Stimulated activated memory B cell treated with anti-CD40 and anti-IgM and Interleukin-4, amounts not matched to agents 10 μg/mL and 1 μg/mL and 100 μg/mL, for 72 hours (primary cell): ENCODE results near the gene PAK1.

Experiments used
- ATAC-seq: fragments of 150-1000 bp; cut with Tn5 transposase; 2 replicates; pipeline ENCODE4 v1.10.0; 2021
- H3K27ac Mint-ChIP-seq: one replicate; pipeline ENCODE4 v1.8.0; 2022; ENCODE audit warnings: mild to moderate bottlenecking, mixed read lengths
- H3K27me3 Mint-ChIP-seq: one replicate; pipeline ENCODE4 v1.8.0; 2022; ENCODE audit warnings: mixed read lengths
- H3K36me3 Mint-ChIP-seq: one replicate; pipeline ENCODE4 v1.8.0; 2022; ENCODE audit warnings: mixed read lengths
- H3K4me1 Mint-ChIP-seq: one replicate; pipeline ENCODE4 v1.8.0; 2022; ENCODE audit warnings: mixed read lengths
- H3K4me3 Mint-ChIP-seq: one replicate; pipeline ENCODE4 v1.8.0; 2022; ENCODE audit warnings: mild to moderate bottlenecking, moderate library complexity, mixed read lengths
- H3K9me3 Mint-ChIP-seq: one replicate; pipeline ENCODE4 v1.8.0; 2022; ENCODE audit warnings: mixed read lengths

PAK1 gene

GRCh38 chr11:77455740-77456139 lies 18.2 kb downstream of the PAK1 start:
- Mint-ChIP-seq H3K4me3 (no peak overlapping the region), H3K27ac (no peak overlapping the region), H3K27me3 (peaks cover 39% of the 10 kb centered on the region), H3K36me3 (no peaks in the 10 kb centered on the region), H3K9me3 (no peaks in the 10 kb centered on the region), H3K4me1 (peaks cover 23% of the 10 kb centered on the region)
- ATAC-seq = no peak

- Mint-ChIP-seq H3K36me3 (no peaks in the 10 kb centered on the region), H3K4me3 (no peak overlapping the region), H3K27ac (no peak overlapping the region), H3K27me3 (peaks cover 32% of the 10 kb centered on the region), H3K9me3 (no peaks in the 10 kb centered on the region), H3K4me1 (peaks cover 23% of the 10 kb centered on the region)
- ATAC-seq = no peak
Measured at GRCh38 chr11:77454867-77455655, 18.8 kb downstream of the PAK1 start.

GRCh38 chr11:77450227-77450626 lies 23.7 kb downstream of the PAK1 start:
- no peak overlapping the region for H3K4me3 Mint-ChIP-seq
- H3K4me1 Mint-ChIP-seq = peaks cover 22% of the 10 kb centered on the region
- no peaks in the 10 kb centered on the region for H3K9me3 Mint-ChIP-seq
- H3K27ac Mint-ChIP-seq = no peak overlapping the region
- no peaks in the 10 kb centered on the region for H3K36me3 Mint-ChIP-seq
- no peak for ATAC-seq
- H3K27me3 Mint-ChIP-seq = peaks cover 8% of the 10 kb centered on the region

- H3K4me3 Mint-ChIP-seq = no peak overlapping the region
- peaks cover 4% of the 10 kb centered on the region for H3K27me3 Mint-ChIP-seq
- no peaks in the 10 kb centered on the region for H3K9me3 Mint-ChIP-seq
- H3K36me3 Mint-ChIP-seq = no peaks in the 10 kb centered on the region
- no peak overlapping the region for H3K27ac Mint-ChIP-seq
- ATAC-seq = no peak
- H3K4me1 Mint-ChIP-seq = peaks cover 26% of the 10 kb centered on the region
Measured at GRCh38 chr11:77449784-77450183, 24.1 kb downstream of the PAK1 start.

- peak overlapping the region; percentile 49 for H3K27ac Mint-ChIP-seq
- H3K4me1 Mint-ChIP-seq = peaks cover 28% of the 10 kb centered on the region
- peak; percentile 85 for ATAC-seq
- H3K27me3 Mint-ChIP-seq = no peaks in the 10 kb centered on the region
- peak overlapping the region; percentile 29 for H3K4me3 Mint-ChIP-seq
- no peaks in the 10 kb centered on the region for H3K36me3 Mint-ChIP-seq
- no peaks in the 10 kb centered on the region for H3K9me3 Mint-ChIP-seq
Measured at GRCh38 chr11:77449060-77449521, 24.8 kb downstream of the PAK1 start.

- no peak for ATAC-seq
- H3K4me3 Mint-ChIP-seq = no peak overlapping the region
- peaks cover 28% of the 10 kb centered on the region for H3K4me1 Mint-ChIP-seq
- no peaks in the 10 kb centered on the region for H3K27me3 Mint-ChIP-seq
- H3K27ac Mint-ChIP-seq = no peak overlapping the region
- H3K9me3 Mint-ChIP-seq = no peaks in the 10 kb centered on the region
- H3K36me3 Mint-ChIP-seq = no peaks in the 10 kb centered on the region
Measured at GRCh38 chr11:77448269-77448668, 25.6 kb downstream of the PAK1 start.

GRCh38 chr11:77446911-77447629 lies 26.8 kb downstream of the PAK1 start:
- H3K36me3 Mint-ChIP-seq = no peaks in the 10 kb centered on the region
- H3K27ac Mint-ChIP-seq = no peak overlapping the region
- ATAC-seq = no peak
- no peaks in the 10 kb centered on the region for H3K9me3 Mint-ChIP-seq
- H3K4me1 Mint-ChIP-seq = peaks cover 28% of the 10 kb centered on the region
- no peaks in the 10 kb centered on the region for H3K27me3 Mint-ChIP-seq
- H3K4me3 Mint-ChIP-seq = no peak overlapping the region

GRCh38 chr11:77444261-77444660 lies 29.6 kb downstream of the PAK1 start:
- H3K27me3 Mint-ChIP-seq = no peaks in the 10 kb centered on the region
- H3K4me1 Mint-ChIP-seq = peaks cover 26% of the 10 kb centered on the region
- H3K9me3 Mint-ChIP-seq = no peaks in the 10 kb centered on the region
- no peak overlapping the region for H3K27ac Mint-ChIP-seq
- no peak for ATAC-seq
- no peak overlapping the region for H3K4me3 Mint-ChIP-seq
- no peaks in the 10 kb centered on the region for H3K36me3 Mint-ChIP-seq

- Mint-ChIP-seq H3K4me1 (peaks cover 15% of the 10 kb centered on the region), H3K36me3 (no peaks in the 10 kb centered on the region), H3K27me3 (peaks cover 8% of the 10 kb centered on the region), H3K27ac (no peak overlapping the region), H3K9me3 (no peaks in the 10 kb centered on the region), H3K4me3 (no peak overlapping the region)
- ATAC-seq = no peak
Measured at GRCh38 chr11:77442394-77443053, 31.4 kb downstream of the PAK1 start.

GRCh38 chr11:77441426-77441825 lies 32.5 kb downstream of the PAK1 start:
- peaks cover 15% of the 10 kb centered on the region for H3K4me1 Mint-ChIP-seq
- no peak overlapping the region for H3K27ac Mint-ChIP-seq
- H3K9me3 Mint-ChIP-seq = no peaks in the 10 kb centered on the region
- H3K27me3 Mint-ChIP-seq = peaks cover 9% of the 10 kb centered on the region
- ATAC-seq = no peak
- no peak overlapping the region for H3K4me3 Mint-ChIP-seq
- H3K36me3 Mint-ChIP-seq = no peaks in the 10 kb centered on the region

GRCh38 chr11:77440678-77441077 lies 33.2 kb downstream of the PAK1 start:
- peaks cover 9% of the 10 kb centered on the region for H3K27me3 Mint-ChIP-seq
- peaks cover 11% of the 10 kb centered on the region for H3K4me1 Mint-ChIP-seq
- H3K9me3 Mint-ChIP-seq = no peaks in the 10 kb centered on the region
- no peak for ATAC-seq
- H3K27ac Mint-ChIP-seq = no peak overlapping the region
- no peak overlapping the region for H3K4me3 Mint-ChIP-seq
- H3K36me3 Mint-ChIP-seq = no peaks in the 10 kb centered on the region

GRCh38 chr11:77438487-77438886 lies 35.4 kb downstream of the PAK1 start:
- ATAC-seq = no peak
- Mint-ChIP-seq H3K9me3 (no peaks in the 10 kb centered on the region), H3K27me3 (peaks cover 9% of the 10 kb centered on the region), H3K4me3 (no peak overlapping the region), H3K4me1 (no peaks in the 10 kb centered on the region), H3K36me3 (no peaks in the 10 kb centered on the region), H3K27ac (no peak overlapping the region)

- Mint-ChIP-seq H3K4me1 (peaks cover 2% of the 10 kb centered on the region), H3K4me3 (no peak overlapping the region), H3K27ac (no peak overlapping the region), H3K9me3 (no peaks in the 10 kb centered on the region), H3K36me3 (no peaks in the 10 kb centered on the region), H3K27me3 (peaks cover 13% of the 10 kb centered on the region)
- no peak for ATAC-seq
Measured at GRCh38 chr11:77436969-77437368, 36.9 kb downstream of the PAK1 start.

- Mint-ChIP-seq H3K9me3 (no peaks in the 10 kb centered on the region), H3K4me3 (no peak overlapping the region), H3K36me3 (no peaks in the 10 kb centered on the region), H3K27ac (no peak overlapping the region), H3K27me3 (peaks cover 17% of the 10 kb centered on the region), H3K4me1 (peaks cover 5% of the 10 kb centered on the region)
- no peak for ATAC-seq
Measured at GRCh38 chr11:77436506-77436905, 37.4 kb downstream of the PAK1 start.

- Mint-ChIP-seq H3K27me3 (peaks cover 17% of the 10 kb centered on the region), H3K27ac (no peak overlapping the region), H3K9me3 (no peaks in the 10 kb centered on the region), H3K4me1 (peaks cover 5% of the 10 kb centered on the region), H3K4me3 (no peak overlapping the region), H3K36me3 (no peaks in the 10 kb centered on the region)
- ATAC-seq = no peak
Measured at GRCh38 chr11:77435972-77436371, 37.9 kb downstream of the PAK1 start.
